Right atrium auricular region (tissue), 2 donors: Measurements from ENCODE around the gene AIMP1. TPM values are rescaled to one million over a fixed set of nuclear protein-coding genes. Genes with fewer than 3 reads are reported as not detected.
"Not testable (repeated sequence)": the region's sequence is repeated elsewhere in the genome, so short reads cannot be mapped to it uniquely, and the experiment has no call there.

Experiments used
- DNase-seq: peaks from one replicate; pipeline ENCODE4 v3.0.0-alpha.2; 2019; ENCODE audit warnings: low spot score
- H3K27ac ChIP-seq, 2 donors: fragments of 200-600 bp; sonication (generic); 1 replicate in 1 of 2; 2 replicates in 1 of 2; pipeline ENCODE4 v1.5.1; 2016 to 2019
- H3K27me3 ChIP-seq, 2 donors: fragments of 200-600 bp; sonication (generic); one replicate each; pipeline versions ENCODE4 v1.5.1 to v1.6.0; 2017 to 2019
- H3K36me3 ChIP-seq: fragments of 200-600 bp; sonication (generic); one replicate; pipeline ENCODE4 v1.5.1; 2016
- H3K4me1 ChIP-seq, 2 donors: fragments of 200-600 bp; sonication (generic); one replicate each; pipeline versions ENCODE4 v1.5.1 to v1.6.0; 2017 to 2019
- H3K4me3 ChIP-seq, 2 donors: fragments of 200-600 bp; sonication (generic); 1 replicate in 1 of 2; 2 replicates in 1 of 2; pipeline ENCODE4 v1.5.1; 2017 to 2019; ENCODE audit warnings: mild to moderate bottlenecking in 1 of 2, moderate library complexity in 1 of 2
- H3K9me3 ChIP-seq, 2 donors: fragments of 200-600 bp; sonication (generic); one replicate each; pipeline ENCODE4 v1.5.1; 2019
- CTCF ChIP-seq, 2 donors: fragments of 200-600 bp; sonication (generic); IDR thresholded peaks; one replicate each; pipeline ENCODE4 v1.5.1; 2019; ENCODE audit warnings: antibody characterized with exemption in 2 of 2
- total RNA-seq, 2 donors: library from RNA; depleted of rRNA; stranded (reverse); fragments of >200 nt; gene quantifications; one replicate each; pipeline ENCODE4 v1.1.0, GENCODE V29; 2016

AIMP1 gene
- total RNA-seq, 2 donors from 2014 or later, result 15.8 to 19.2 TPM

GRCh38 chr4:106318511-106318910 is 2.2 kb downstream of the AIMP1 start:
- DNase-seq, result no peak
- Histone ChIP-seq H3K9me3 (no peaks in the 10 kb centered on the region), H3K4me3 (no peak overlapping the region), H3K36me3 (no peaks in the 10 kb centered on the region), H3K27ac (no peak overlapping the region), H3K27me3 (no peaks in the 10 kb centered on the region), H3K4me1 (peaks cover 0 to 34% of the 10 kb centered on the region in 2 donors)
- no peak for TF ChIP-seq CTCF (IDR thresholded peaks at IDR 0.05)

DNA sequence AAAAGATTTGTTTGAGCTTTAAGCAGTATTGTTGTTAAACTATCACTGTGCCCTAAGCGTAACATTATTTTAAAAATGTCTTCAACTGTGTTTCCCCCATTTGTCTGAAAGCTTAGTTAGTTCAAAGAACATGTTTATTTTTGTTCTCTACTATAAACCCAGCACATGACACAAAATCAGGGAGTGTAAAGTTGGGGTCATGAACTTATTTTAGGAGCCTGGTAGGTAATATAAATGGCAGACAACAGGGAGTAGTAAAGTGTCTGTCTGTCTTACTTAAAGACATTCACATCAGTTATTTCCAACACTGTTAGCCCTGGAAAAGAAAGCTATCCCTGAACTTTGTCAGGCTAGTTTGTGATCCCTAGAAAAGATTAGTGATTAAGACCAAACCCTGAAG is 3.9 kb downstream of the AIMP1 start:
- Histone ChIP-seq H3K27ac (no peak overlapping the region), H3K27me3 (no peaks in the 10 kb centered on the region), H3K9me3 (no peaks in the 10 kb centered on the region), H3K4me1 (peaks cover 0 to 25% of the 10 kb centered on the region in 2 donors), H3K36me3 (no peaks in the 10 kb centered on the region), H3K4me3 (no peak overlapping the region)
- TF ChIP-seq CTCF (IDR thresholded peaks at IDR 0.05), result no peak
- no peak for DNase-seq

- not testable (repeated sequence) for DNase-seq, H3K36me3 ChIP-seq, H3K27me3 ChIP-seq, H3K4me3 ChIP-seq, H3K27ac ChIP-seq, H3K9me3 ChIP-seq
- H3K4me1 ChIP-seq, result peaks cover 0 to 21% of the 10 kb centered on the region in 2 donors
These were observed 4.8 kb downstream of the AIMP1 start for GRCh38 chr4:106321168-106321567.

- not testable (repeated sequence) for DNase-seq
- peaks cover 0 to 20% of the 10 kb centered on the region in 2 donors for H3K4me1 ChIP-seq
These were observed 5.5 kb downstream of the AIMP1 start for GRCh38 chr4:106321814-106322213.

DNA sequence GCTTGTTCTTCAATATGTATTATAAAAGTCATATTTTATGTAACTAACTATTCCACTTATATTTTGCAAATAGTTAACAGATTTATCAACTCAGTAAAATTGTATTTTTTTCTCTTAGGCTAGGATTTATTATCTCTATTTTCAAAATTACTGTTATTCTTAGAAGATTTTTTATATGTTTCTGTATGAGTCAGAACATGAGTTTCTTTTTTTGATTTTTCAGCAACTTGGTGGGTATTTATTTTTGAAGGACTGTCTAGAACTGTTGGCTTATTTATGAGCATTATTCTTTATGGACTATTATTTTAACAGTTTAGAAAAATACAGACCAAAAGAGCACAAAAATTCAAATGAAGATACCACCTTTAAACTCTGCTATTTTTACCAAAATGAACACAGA is 6.8 kb downstream of the AIMP1 start:
- TF ChIP-seq CTCF (IDR thresholded peaks at IDR 0.05), result no peak
- Histone ChIP-seq H3K27ac (no peak overlapping the region), H3K4me1 (peaks cover 0 to 7% of the 10 kb centered on the region in 2 donors), H3K36me3 (peaks cover 26% of the 10 kb centered on the region), H3K4me3 (no peak overlapping the region), H3K9me3 (no peaks in the 10 kb centered on the region), H3K27me3 (no peaks in the 10 kb centered on the region)
- DNase-seq, result no peak

More at GRCh38 chr4:106321814-106322213, 5.5 kb downstream of the AIMP1 start:
- H3K27me3 ChIP-seq, H3K4me3 ChIP-seq, H3K27ac ChIP-seq, H3K9me3 ChIP-seq: not testable (repeated sequence)
- H3K36me3 ChIP-seq, result peaks cover 13% of the 10 kb centered on the region

GRCh38 chr4:106325800-106326199 is 9.4 kb downstream of the AIMP1 start:
- Histone ChIP-seq H3K27me3 (no peaks in the 10 kb centered on the region), H3K4me3 (no peak overlapping the region), H3K27ac (no peak overlapping the region), H3K4me1 (no peaks in the 10 kb centered on the region), H3K9me3 (no peaks in the 10 kb centered on the region), H3K36me3 (peaks cover 26% of the 10 kb centered on the region)
- no peak for DNase-seq
- TF ChIP-seq CTCF (IDR thresholded peaks at IDR 0.05), result no peak

DNA sequence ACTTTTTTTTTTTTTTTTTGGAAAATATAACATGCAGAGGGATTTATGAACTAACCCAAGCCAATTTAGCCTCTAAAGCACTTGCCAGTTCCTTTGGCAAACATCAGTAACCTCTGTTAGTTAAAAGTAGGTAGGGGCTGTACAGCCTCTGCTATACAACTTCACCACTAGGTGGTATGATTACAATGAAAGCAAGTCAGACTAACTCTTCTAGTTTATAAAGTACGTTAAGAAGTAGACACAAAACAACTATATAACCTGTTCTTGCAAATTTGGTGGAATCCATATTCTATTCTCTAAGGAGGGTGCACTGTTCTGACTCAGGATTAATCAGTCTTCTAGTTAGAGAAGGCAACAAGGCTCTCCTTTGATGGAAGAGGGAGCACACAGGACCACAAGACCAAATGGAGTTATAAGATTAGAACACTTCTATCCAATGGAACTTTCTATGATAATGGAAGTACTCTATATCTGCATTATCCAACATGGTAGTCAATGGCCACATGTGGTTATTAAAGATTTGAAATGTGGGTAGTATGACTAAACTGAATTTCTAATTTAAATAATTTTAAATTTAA is 12.8 kb downstream of the AIMP1 start:
- TF ChIP-seq CTCF (IDR thresholded peaks at IDR 0.05), result peak in 1 of 2 donors; percentile 62

More for the DNA sequence above, 12.8 kb downstream of the AIMP1 start:
- Histone ChIP-seq H3K9me3 (no peaks in the 10 kb centered on the region), H3K4me3 (no peak overlapping the region), H3K27me3 (no peaks in the 10 kb centered on the region), H3K4me1 (no peaks in the 10 kb centered on the region), H3K36me3 (peaks cover 51% of the 10 kb centered on the region), H3K27ac (no peak overlapping the region)
- no peak for DNase-seq
